BJ (cell line): ENCODE measurements around the gene ZNF324. TPM values are rescaled to one million over a fixed set of nuclear protein-coding genes. Genes with fewer than 3 reads are reported as not detected.
"Not testable (repeated sequence)": the region's sequence is repeated elsewhere in the genome, so short reads cannot be mapped to it uniquely, and the experiment has no call there.

Source experiments
- CTCF ChIA-PET: fragments of 350-600 bp; formaldehyde crosslinking; extraction: SDS; loops from one replicate; lab custom pipeline; 2021; ENCODE audit warnings: antibody characterized with exemption, inconsistent platforms; lab: Yijun Ruan, JAX
- POLR2A ChIA-PET: fragments of 300-600 bp; sonication (Branson Sonifier 250); formaldehyde crosslinking; extraction: SDS; loops from one replicate; lab custom pipeline; 2021; ENCODE audit warnings: antibody characterized with exemption; lab: Charles Lee
- DNase-seq: peaks from one replicate; pipeline ENCODE4 v3.0.0-alpha.2; 2011; ENCODE audit warnings: low read depth
- H3K27me3 ChIP-seq: 2 replicates; pipeline ENCODE4 v1.6.0; 2011; ENCODE audit warnings: low read length; ENCODE audit not compliant: control insufficient read depth, insufficient read depth
- H3K36me3 ChIP-seq: 2 replicates; pipeline ENCODE4 v1.5.1; 2011; ENCODE audit warnings: low read length; ENCODE audit not compliant: control insufficient read depth, insufficient read depth
- H3K4me3 ChIP-seq: 2 replicates; pipeline ENCODE4 v1.5.1; 2011; ENCODE audit warnings: low read depth, mild to moderate bottlenecking, control low read depth, low read length
- polyA plus RNA-seq: library from polyadenylated mRNA; depleted of rRNA; stranded (reverse); fragments of >200 nt; gene quantifications from 2 replicates; pipeline ENCODE4 v1.2.3, GENCODE V29; 2011
- TF ChIP-seq, protein P1 (sequence below): IDR thresholded peaks from 2 replicates; pipeline ENCODE4 v1.5.1; 2011; ENCODE audit warnings: low read depth, mild to moderate bottlenecking, control low read depth, inconsistent platforms, low read length, moderate library complexity; ENCODE audit not compliant: insufficient read depth

ZNF324 gene
- polyA plus RNA-seq, 1 experiment: 4.4 TPM

DNA sequence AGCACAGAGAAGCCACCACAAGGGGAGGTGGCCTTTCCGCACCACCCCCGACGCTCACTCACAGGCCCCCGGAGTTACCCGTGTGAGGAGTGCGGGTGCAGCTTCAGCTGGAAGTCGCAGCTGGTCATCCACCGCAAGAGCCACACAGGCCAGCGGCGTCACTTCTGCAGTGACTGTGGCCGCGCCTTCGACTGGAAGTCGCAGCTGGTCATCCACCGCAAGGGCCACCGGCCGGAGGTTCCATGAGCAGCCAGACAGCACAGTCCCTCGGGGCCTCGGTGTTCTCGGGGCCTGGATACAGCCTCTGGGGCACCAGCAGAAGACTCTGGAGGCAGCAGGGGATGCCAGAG, 13.6 kb downstream of the ZNF324 start:
- TF ChIP-seq, protein P1, sequence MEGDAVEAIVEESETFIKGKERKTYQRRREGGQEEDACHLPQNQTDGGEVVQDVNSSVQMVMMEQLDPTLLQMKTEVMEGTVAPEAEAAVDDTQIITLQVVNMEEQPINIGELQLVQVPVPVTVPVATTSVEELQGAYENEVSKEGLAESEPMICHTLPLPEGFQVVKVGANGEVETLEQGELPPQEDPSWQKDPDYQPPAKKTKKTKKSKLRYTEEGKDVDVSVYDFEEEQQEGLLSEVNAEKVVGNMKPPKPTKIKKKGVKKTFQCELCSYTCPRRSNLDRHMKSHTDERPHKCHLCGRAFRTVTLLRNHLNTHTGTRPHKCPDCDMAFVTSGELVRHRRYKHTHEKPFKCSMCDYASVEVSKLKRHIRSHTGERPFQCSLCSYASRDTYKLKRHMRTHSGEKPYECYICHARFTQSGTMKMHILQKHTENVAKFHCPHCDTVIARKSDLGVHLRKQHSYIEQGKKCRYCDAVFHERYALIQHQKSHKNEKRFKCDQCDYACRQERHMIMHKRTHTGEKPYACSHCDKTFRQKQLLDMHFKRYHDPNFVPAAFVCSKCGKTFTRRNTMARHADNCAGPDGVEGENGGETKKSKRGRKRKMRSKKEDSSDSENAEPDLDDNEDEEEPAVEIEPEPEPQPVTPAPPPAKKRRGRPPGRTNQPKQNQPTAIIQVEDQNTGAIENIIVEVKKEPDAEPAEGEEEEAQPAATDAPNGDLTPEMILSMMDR: no peak
- ChIA-PET CTCF (no interaction called here), POLR2A (no interaction called here)
- Histone ChIP-seq H3K4me3 (no peak overlapping the region), H3K36me3 (peaks cover 10% of the 10 kb centered on the region), H3K27me3 (no peaks in the 10 kb centered on the region)
- no peak for DNase-seq

GRCh38 chr19:58480831-58481230, 14.0 kb downstream of the ZNF324 start:
- Histone ChIP-seq H3K36me3 (peaks cover 10% of the 10 kb centered on the region), H3K27me3 (no peaks in the 10 kb centered on the region), H3K4me3 (no peak overlapping the region)
- TF ChIP-seq, protein P1: no peak
- CTCF ChIA-PET: no interaction called here
- no peak for DNase-seq
- POLR2A ChIA-PET: no interaction called here

GRCh38 chr19:58482372-58482771, 15.5 kb downstream of the ZNF324 start:
- ChIA-PET POLR2A (no interaction called here), CTCF (interaction anchor here (1.3 kb wide), 1 partner anchor 37 kb away, joined by 4 read pairs; the partner anchor contains the start of gene ZBTB45)
- no peak for DNase-seq
- peaks cover 10% of the 10 kb centered on the region for H3K36me3 ChIP-seq
- H3K4me3 ChIP-seq: no peak overlapping the region
- TF ChIP-seq, protein P1: no peak
- H3K27me3 ChIP-seq: no peaks in the 10 kb centered on the region

DNA sequence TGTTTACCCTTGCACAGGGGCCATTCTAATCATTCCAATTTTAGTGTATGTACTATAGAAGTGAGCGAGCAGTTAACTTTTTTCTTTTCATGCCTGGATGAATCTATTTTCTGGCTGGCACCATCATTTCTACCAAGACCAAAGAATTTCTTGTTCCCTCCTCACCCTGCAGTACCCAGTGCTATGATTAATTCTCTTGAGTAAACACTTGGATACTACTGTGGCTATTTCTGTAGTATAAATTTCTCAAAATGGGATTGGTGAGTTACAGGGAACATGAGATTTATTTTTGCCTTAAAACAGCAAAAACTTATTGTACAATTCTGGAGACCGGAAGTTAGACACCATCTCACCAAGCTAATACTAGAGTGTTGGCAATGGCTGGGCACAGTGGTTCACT, 16.9 kb downstream of the ZNF324 start:
- POLR2A ChIA-PET: no interaction called here
- Histone ChIP-seq H3K4me3 (no peak overlapping the region), H3K36me3 (peaks cover 10% of the 10 kb centered on the region), H3K27me3 (no peaks in the 10 kb centered on the region)
- CTCF ChIA-PET: no interaction called here
- TF ChIP-seq, protein P1: no peak
- no peak for DNase-seq

DNA sequence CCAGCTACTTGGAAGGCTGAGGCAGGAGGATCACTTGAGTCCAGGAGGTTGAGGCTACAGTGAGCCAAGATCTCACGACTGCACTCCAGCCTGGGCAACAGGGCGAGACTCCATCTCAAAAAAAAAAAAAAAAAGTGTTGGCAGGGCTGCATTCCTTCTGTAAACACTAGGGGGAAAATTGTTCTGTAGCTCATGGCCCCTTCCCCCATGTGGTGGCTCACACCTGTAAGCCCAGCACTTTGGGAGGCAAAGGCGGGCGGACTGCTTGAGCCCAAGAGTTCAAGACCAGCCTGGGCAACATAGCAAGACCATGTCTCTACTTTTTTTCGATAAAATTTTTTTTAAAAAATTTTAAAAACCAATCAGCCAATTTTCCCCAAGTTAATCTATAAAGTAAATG, 17.5 kb downstream of the ZNF324 start:
- peaks cover 10% of the 10 kb centered on the region for H3K36me3 ChIP-seq
- H3K4me3 ChIP-seq, DNase-seq, H3K27me3 ChIP-seq, CTCF ChIA-PET, POLR2A ChIA-PET: not testable (repeated sequence)

DNA sequence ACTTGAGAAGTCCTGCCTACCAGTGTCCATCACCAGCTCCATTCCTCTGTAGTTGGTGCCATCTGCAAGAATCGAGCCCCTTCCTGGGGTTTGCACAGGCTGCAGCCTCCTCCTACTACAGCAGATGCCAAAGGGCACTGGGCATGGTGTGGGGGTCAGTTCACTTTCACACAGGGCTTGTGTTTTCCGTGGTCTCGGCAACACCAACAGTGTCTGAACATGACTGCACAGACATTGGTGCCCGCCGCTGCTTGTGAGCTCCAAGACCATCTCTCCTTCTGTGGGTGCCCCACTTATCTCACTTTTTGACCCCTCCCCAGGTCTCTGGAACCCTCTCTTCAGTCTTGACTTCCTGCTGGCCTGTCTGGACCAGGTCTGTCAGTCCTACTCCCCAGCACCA, 24.5 kb downstream of the ZNF324 start:
- POLR2A ChIA-PET: no interaction called here
- no peak for DNase-seq

More for the DNA sequence above, 24.5 kb downstream of the ZNF324 start:
- no peaks in the 10 kb centered on the region for H3K36me3 ChIP-seq
- H3K27me3 ChIP-seq: no peaks in the 10 kb centered on the region
- CTCF ChIA-PET: no interaction called here
- TF ChIP-seq, protein P1: no peak
- H3K4me3 ChIP-seq: no peak overlapping the region
